ENCODE results near the gene SORBS1. TPM values are rescaled to one million over a fixed set of nuclear protein-coding genes. Genes with fewer than 3 reads are reported as not detected.

SORBS1 gene
- total RNA-seq, 1 donor from 2014 or later, result 221 TPM

DNA sequence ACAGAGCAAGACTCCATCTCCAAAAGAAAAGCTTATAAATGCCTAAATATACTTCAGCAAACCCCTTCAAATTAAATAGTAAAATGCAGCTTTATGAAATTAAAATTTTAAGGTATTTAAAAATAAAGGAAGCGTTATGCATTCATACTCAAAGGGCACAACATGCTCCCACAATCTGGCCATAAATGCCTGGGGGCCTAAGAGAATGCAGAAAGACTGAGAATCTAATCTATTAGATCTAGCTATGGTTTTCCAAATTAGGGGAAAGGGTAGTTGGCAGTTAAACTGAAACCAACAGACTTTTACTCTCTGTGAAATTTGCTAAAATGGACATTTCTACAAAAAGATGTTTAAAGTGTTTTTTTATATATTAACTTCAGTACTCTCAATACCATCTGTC, 40.6 kb downstream of the SORBS1 start:
- TF ChIP-seq, protein P1, sequence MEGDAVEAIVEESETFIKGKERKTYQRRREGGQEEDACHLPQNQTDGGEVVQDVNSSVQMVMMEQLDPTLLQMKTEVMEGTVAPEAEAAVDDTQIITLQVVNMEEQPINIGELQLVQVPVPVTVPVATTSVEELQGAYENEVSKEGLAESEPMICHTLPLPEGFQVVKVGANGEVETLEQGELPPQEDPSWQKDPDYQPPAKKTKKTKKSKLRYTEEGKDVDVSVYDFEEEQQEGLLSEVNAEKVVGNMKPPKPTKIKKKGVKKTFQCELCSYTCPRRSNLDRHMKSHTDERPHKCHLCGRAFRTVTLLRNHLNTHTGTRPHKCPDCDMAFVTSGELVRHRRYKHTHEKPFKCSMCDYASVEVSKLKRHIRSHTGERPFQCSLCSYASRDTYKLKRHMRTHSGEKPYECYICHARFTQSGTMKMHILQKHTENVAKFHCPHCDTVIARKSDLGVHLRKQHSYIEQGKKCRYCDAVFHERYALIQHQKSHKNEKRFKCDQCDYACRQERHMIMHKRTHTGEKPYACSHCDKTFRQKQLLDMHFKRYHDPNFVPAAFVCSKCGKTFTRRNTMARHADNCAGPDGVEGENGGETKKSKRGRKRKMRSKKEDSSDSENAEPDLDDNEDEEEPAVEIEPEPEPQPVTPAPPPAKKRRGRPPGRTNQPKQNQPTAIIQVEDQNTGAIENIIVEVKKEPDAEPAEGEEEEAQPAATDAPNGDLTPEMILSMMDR (IDR thresholded peaks at IDR 0.05; ENCODE audit: partially characterized antibody, unreplicated experiment), result no peak
- Mint-ChIP-seq H3K27me3 (ENCODE audit: unreplicated experiment) (peaks cover 10% of the 10 kb centered on the region), H3K4me3 (ENCODE audit: unreplicated experiment) (no peak overlapping the region), H3K9me3 (ENCODE audit: unreplicated experiment) (peaks cover 12% of the 10 kb centered on the region), H3K4me1 (ENCODE audit: low read depth, unreplicated experiment) (peaks cover 67% of the 10 kb centered on the region), H3K36me3 (ENCODE audit: unreplicated experiment) (no peaks in the 10 kb centered on the region), H3K27ac (ENCODE audit: unreplicated experiment) (no peak overlapping the region)
- no peak for DNase-seq

DNA sequence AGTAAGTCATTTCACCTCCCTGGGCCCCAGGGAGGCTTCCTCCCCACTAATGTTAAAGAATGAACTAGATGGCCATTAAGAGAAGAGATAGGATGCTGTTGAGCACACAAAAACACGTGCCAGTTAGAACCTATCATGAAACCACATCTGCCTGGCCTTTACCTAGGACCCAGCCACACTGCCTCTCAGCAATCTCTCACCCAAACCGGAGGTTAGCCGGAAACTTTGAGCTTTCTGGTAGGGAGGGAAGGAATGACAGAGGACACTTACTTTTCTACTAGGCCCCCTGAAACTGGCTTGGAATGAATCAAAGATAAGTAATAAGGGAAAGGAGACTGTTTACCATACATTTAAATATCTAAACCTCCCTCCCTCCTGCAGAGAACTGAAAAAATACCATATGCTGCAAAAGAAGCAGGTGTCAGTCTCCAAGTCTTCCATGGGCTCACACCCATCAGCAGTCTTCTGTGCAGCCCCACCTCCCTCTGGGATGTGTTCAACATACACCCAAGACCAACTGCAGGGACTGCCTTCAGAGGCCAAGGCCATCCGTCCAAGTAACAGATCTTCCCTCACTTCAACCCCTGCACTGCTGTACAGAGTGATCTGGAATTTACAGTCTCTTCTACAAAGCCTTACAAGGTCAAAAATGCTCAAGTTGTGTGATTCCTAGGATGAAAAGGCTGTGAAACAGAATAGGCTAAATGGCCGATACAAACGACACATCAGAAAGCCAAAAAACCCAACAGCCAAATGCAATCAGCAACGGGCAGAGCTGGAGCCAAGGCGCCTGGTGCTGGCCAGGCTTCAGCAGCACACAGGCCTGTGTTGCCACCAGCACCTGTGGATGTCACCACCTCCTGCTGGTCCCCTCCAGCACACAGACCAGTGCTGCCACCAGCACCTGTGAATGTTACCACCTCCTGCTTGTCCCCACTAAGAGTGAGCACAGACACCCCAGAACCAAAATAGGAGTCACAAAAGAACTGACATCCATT, 42.4 kb downstream of the SORBS1 start:
- DNase-seq, result no peak
- Mint-ChIP-seq H3K27ac (ENCODE audit: unreplicated experiment) (peak overlapping the region; percentile 94), H3K9me3 (ENCODE audit: unreplicated experiment) (peaks cover 15% of the 10 kb centered on the region), H3K4me3 (ENCODE audit: unreplicated experiment) (peak overlapping the region; percentile 39), H3K4me1 (ENCODE audit: low read depth, unreplicated experiment) (peaks cover 71% of the 10 kb centered on the region), H3K36me3 (ENCODE audit: unreplicated experiment) (no peaks in the 10 kb centered on the region), H3K27me3 (ENCODE audit: unreplicated experiment) (peaks cover 10% of the 10 kb centered on the region)
- TF ChIP-seq, protein P1 (IDR thresholded peaks at IDR 0.05; ENCODE audit: partially characterized antibody, unreplicated experiment), result no peak

DNA sequence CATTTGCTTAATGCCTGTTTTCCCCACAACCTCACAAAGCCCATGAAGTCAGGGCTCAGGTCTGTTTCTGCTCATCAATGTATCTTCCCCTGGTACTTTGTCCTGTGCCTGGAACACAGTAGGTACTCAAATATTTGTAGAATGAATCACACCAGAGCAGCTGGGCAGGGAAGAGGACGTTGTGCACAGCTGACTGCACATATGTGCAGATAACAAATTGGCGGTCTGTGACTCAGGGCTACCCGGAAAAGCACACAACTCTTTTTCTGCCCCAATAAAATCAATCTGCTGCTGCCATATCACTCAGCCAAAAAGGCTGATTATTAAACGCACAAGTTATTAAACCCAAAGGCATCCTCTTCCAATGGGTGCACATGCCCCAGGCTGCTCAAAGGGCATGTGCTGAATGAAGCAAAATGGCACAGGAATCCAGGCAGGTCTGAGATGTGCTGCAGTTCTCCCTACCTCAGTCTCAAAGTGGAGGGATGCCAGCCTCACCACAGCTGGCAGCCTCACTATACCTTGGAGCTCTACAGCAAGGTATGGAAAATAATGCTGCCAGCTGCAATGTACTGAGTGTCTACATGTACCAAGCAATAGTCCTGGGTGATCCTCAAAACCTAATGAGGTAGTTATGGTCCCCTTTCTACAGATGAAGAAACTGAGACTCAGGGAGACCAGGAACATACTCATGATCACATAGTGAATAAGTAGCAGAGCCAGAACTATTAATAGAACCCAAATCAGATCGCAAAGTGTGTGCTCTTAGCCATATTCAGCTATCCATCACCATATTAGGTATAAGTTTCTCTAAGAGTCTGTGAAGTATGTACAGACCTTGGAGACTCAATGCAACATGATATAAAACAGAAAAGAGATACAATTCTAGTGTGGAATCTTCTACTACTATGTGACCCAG, 43.4 kb downstream of the SORBS1 start:
- Mint-ChIP-seq H3K27me3 (ENCODE audit: unreplicated experiment) (peaks cover 10% of the 10 kb centered on the region), H3K36me3 (ENCODE audit: unreplicated experiment) (no peaks in the 10 kb centered on the region), H3K4me3 (ENCODE audit: unreplicated experiment) (peak overlapping the region; percentile 39), H3K4me1 (ENCODE audit: low read depth, unreplicated experiment) (peaks cover 74% of the 10 kb centered on the region), H3K9me3 (ENCODE audit: unreplicated experiment) (peaks cover 16% of the 10 kb centered on the region), H3K27ac (ENCODE audit: unreplicated experiment) (peak overlapping the region; percentile 94)
- TF ChIP-seq, protein P1 (IDR thresholded peaks at IDR 0.05; ENCODE audit: partially characterized antibody, unreplicated experiment), result no peak
- no peak for DNase-seq

DNA sequence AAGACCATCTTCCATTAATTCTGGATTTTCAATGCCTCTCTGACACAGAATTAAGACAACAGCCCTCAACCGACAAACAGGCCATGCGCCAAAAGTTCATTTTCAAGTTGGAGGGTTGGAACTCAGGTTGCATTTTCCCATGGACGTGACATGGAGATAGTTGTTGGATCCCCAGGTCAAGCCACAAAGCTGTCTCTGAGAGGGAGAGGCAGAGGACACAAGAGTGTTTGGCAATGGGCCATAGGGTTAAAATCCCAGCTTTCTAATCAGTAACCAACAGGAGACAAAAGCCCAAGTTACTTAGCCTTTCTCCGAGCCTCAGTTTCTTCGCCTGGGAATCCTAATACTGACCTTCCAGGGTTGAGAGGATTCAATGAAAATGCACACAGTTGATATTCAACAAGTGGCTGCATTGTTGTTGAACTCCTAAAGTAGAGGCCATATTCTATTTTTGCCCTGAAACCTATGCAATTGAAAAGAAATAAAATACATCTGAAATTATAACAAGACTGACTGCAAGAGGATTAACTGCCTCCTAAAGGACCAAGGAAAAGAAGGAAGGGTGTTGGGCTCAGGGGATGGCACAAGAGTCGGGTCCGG, 44.3 kb downstream of the SORBS1 start:
- Mint-ChIP-seq H3K4me1 (ENCODE audit: low read depth, unreplicated experiment) (peaks cover 73% of the 10 kb centered on the region), H3K9me3 (ENCODE audit: unreplicated experiment) (peaks cover 20% of the 10 kb centered on the region), H3K27me3 (ENCODE audit: unreplicated experiment) (peaks cover 15% of the 10 kb centered on the region), H3K36me3 (ENCODE audit: unreplicated experiment) (no peaks in the 10 kb centered on the region), H3K27ac (ENCODE audit: unreplicated experiment) (peak overlapping the region; percentile 94), H3K4me3 (ENCODE audit: unreplicated experiment) (no peak overlapping the region)
- no peak for DNase-seq
- TF ChIP-seq, protein P1 (IDR thresholded peaks at IDR 0.05; ENCODE audit: partially characterized antibody, unreplicated experiment), result no peak

Data from glutamatergic neuron (in vitro differentiated cells).